ENCODE measurements around the gene CHDH.

Gene CHDH

DNA sequence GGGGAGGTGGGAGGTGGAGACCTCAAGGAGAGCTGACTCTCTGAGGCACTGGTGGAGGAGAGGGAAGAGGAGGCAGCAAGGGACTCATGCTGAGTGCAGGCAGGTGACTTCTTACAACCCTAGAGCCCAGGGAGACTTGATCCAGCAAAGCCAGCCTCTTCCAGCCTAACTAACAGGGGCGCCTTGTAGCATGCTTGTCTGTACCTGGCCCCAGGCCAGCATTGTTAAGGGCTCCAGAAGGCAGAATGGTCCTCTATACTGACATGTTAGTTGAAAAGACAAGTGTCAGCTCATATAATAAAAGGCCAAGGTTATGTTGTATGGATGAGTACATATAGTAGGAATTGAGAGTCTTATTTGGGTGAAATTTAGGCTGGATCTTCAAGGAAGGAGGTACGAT is 65.4 kb downstream of the CHDH start:
- DNase-seq = no peak

GRCh38 chr3:53780171-53780570 is 66.0 kb downstream of the CHDH start:
- DNase-seq = no peak

DNA sequence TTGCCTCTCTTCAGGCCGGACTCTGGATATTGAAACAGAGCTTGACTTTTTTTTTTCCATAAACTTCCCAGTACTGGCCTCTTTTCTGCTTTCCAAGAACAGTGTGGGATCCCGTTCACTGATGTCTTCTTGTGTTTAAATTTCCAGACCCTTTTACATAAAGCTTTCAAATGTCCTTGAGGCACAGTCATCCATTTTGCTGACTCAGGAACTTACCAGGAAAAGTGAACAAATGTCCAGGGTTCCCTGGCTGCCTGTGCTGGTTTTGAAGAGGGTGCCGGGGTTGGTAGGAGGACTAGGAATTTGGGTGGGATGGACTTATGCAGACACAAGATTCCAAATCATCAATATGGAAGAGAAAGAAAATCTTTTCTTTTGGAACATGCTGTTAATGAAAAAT is 68.1 kb downstream of the CHDH start:
- no peak for DNase-seq

DNA sequence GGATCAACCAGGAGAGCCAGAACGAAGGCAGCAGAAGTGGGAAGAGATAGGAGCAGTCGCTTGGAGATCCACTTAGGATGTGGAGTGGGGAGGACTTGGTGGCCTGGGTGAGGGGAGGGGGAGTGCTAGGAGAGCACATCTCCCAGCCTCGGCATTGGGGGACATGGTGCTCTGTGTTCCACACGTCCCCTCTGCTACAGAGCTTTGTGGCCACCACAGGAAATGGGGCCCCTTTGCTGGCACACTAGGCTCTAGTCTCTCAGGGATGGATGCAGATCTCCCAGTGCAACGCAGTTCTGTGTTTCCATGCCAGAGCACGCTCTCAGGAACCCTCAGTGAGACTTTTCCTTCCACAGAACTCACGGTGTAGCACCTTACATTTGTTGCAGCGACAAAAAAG is 68.8 kb downstream of the CHDH start:
- DNase-seq = no peak

DNA sequence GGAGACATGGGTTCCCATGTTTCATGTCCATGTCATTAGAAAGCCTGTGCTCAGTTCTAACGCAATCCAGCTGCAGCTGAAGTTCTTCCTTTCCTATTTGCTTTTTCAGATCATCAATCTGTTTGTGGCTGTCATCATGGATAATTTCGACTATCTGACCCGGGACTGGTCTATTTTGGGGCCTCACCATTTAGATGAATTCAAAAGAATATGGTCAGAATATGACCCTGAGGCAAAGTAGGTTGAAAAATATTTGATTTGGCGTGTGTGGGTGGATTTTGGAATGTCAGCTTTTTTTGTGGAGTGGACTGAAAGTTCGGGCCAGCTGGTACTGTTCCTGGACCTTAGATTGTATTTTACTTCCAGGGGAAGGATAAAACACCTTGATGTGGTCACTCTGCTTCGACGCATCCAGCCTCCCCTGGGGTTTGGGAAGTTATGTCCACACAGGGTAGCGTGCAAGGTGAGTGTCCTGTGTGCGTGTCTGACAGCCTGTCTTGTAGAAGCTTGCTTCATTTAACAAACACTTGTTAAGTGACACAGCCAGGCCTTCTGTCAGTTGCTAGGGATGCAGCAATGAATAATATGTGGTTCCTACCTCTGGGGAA is 69.6 kb downstream of the CHDH start:
- no peak for DNase-seq

- DNase-seq = no peak
Observed at GRCh38 chr3:53775834-53776251, 70.4 kb downstream of the CHDH start.

- DNase-seq = no peak
Observed at GRCh38 chr3:53775018-53775417, 71.2 kb downstream of the CHDH start.

DNA sequence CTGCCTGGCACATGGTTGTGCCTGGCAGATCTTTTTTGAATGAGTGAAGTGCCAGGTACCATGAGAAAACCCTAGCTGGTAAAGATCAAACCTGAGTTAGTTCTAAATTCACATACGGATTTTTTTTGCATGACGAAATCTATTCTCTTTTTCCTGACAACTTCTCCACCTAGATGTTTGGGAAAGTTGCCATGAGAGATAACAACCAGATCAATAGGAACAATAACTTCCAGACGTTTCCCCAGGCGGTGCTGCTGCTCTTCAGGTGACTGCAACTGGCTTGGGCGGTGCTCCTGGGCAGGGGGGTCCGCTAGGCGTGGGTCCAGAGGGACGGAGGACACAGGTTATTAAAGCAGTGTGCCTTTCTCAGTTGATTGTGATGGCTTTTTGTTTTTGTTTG is 71.8 kb downstream of the CHDH start:
- no peak for DNase-seq

DNA sequence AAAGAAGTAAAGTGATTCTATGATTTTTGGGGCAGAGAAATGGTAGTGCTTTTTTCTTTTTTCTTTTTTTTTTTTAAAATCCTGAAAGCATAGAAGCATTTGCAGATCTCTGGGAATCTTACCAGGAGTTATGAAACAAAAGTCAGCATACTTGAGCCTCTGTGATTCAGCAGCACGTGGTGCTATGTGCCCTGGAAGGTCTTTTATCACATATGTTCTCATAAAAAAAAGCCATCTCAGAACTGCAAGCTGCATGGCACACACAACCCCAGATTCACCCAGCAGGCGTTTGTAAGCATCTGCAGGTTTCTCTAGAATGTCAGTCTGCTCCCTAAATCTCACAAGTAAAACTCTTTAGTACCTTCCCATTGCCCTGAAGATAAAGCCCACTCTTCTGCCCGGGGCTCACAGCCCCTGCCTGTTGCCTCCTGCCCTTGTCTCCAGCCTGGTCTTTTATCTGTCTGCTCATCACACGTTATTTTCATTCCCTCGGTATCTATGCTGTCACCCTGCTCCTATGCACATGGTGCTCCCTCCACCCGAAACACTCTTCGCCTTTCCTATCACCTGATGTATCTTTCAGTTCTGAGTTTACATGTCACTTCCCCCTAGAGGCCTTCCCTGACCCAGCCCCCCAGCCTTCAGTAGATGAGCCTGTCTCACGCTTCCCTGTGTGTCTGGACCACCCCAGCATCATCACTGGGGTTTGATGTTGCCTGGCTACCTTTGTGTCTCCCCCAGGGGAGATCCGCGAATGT is 72.4 kb downstream of the CHDH start:
- DNase-seq = no peak

- DNase-seq = no peak
Observed at GRCh38 chr3:53773021-53773436, 73.2 kb downstream of the CHDH start.

DNA sequence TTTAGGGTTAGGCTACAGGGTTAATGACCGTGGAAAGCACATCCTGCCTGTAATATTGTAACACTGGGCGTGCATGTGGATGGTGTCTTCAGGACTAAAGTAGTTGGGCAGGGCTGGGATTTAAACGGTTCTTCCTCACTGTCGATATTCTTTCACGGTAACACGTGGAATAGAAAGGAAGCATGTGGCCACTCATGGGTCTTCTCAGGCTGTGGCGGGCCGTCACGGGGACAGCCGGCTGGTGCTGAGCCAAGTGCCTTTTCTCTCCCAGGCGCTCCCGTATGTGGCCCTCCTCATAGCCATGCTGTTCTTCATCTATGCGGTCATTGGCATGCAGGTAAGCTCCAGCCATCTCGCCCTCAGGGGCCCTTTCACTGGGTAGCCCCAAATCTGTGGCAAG is 73.7 kb downstream of the CHDH start:
- no peak for DNase-seq

DNA sequence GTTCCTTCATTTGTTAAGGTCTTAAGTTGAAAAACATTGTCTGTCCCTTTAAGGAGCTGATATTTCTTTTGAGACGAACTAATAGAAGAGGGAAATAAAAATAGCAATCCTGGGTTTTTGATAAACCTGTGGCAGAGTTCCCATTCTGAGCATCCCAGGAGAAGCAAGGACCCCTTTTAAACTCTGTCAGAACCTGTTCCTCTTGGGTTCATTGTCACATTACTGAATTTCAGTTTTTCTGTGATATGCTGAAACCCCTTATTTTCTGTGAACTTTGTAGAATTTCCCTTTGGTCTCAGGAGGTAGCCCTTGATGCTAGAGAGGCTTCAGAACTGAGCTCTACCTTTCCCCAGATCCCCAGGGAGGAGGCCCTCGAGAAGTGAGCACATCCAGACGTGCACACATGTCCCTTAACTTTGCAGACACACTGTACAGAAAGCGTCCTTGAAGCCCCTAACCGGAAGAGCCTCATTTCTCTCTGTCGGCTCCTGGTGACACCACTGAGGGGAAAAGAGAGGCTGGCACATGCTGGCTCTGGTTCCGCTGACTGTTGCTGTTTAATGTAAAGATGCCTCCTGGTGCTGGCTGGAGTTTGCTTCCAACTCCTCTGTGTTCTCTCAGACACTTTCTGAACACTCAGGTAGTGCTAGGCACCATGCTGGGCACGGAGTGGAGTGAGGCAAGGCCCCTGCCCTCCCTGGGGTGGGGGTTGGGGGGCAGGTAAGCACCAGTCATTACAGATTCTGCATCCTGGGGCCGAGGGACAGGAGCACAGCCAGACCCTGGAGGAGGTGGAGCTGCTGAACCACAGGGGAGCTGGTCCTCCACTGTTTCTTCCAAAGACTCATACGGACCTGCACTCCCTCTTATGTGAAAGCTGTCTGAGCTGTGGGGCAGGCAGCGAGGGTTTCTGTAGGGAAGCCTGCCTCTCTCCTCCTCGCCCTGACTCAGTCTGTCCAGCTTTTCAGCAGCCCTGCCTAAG is 77.5 kb downstream of the CHDH start:
- no peak for DNase-seq

DNA sequence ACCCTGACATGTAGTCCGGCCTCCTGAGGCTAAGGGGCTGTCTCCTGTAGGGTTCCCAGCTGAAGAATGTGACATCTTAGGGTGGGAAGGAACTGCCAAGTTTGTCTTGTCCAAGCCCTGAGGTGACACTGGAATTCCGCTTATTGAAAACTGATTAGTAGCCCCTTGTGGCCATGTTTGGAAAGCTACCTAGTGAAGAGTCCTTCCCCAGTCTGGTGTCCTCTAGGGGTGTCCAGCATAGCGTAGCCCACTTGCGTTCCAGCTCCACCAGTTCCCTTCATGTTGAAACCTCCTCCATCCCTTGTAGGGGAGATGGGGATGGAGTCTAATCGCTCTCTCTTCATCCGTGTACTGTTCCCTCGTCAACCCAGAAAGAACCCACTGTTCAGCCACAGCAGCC is 79.5 kb downstream of the CHDH start:
- no peak for DNase-seq

DNA sequence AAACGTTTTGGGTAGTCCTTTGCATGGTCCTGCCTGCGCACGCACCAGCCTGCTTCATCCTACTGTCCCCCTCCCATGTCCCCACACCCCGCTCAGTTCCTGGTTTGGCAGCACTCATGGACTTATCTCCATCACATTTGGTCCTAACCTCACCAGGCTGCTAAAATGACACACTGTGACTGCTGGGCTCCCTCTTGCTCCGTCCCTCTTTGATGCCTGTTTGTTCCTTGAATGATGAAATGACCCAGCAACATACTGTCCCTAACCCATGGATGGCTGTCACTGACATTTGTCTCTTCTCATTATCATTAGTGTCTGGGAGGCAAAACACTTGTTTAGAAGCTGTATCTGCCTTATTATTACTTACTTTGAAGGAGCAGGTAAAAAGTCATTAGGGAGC is 80.5 kb downstream of the CHDH start:
- DNase-seq = no peak

GRCh38 chr3:53764026-53764775 is 82.0 kb downstream of the CHDH start:
- no peak for DNase-seq

- no peak for DNase-seq
Observed at GRCh38 chr3:53763353-53763752, 82.9 kb downstream of the CHDH start.
